HG02610 (cell line): Measurements from ENCODE around the gene ACBD6.
"Not testable (repeated sequence)": the region's sequence is repeated elsewhere in the genome, so short reads cannot be mapped to it uniquely, and the experiment has no call there.

Experiments used
- ATAC-seq: cut with Tn5 transposase; IDR thresholded peaks from one replicate; pipeline ENCODE4 v1.9.1; 2021; ENCODE audit warnings: mild to moderate bottlenecking, moderate library complexity; ENCODE audit not compliant: unreplicated experiment

The ACBD6 gene

GRCh38 chr1:180424848-180425457 is 77.4 kb downstream of the ACBD6 start:
- ATAC-seq = peak; percentile 45

- no peak for ATAC-seq
Observed at GRCh38 chr1:180421614-180422013, 80.8 kb downstream of the ACBD6 start.

DNA sequence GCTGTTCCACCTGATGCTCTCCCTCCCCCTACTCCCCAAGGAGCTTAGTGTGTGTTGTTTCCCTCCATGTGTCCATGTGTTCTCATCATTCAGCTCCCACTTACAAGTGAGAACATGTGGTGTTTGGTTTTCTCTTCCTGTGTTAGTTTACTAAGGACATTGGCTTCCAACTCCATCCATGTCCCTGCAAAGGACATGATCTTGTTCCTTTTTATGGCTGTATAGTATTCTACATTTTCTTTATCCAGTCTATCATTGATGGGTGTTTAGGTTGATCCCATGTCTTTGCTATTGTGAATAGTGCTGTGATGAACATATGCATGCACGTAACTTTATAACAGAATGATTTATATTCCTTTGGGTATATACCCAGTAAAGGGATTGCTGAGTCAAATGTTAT is 81.2 kb downstream of the ACBD6 start:
- not testable (repeated sequence) for ATAC-seq

GRCh38 chr1:180415985-180416633 is 86.3 kb downstream of the ACBD6 start:
- ATAC-seq = no peak

DNA sequence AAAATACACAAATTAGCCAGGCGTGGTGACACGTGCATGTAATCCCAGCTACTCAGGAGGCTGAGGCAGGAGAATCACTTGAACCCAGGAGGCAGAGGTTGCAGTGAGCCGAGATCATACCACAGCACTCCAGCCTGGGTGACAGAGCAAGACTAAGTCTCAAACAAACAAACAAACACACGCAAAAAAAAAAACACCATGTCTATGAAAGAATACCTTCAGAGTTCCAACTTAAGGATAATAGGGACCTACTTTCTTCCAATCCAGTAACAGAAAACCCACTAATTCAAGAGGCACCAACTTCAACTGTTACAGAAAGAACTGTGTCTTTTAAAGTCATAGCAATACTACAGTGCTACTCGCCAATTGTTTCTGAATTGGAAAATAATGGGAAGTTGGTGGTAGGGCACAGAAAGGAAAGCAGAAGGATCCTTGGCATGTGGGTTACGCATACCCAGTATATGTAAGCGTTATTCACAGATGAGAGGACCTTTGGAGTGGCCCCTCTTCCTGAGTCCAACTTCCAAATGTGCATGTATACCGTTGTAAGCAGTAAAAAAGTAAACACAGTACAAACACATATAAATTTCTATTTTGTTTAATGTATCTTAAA is 87.0 kb downstream of the ACBD6 start:
- no peak for ATAC-seq

DNA sequence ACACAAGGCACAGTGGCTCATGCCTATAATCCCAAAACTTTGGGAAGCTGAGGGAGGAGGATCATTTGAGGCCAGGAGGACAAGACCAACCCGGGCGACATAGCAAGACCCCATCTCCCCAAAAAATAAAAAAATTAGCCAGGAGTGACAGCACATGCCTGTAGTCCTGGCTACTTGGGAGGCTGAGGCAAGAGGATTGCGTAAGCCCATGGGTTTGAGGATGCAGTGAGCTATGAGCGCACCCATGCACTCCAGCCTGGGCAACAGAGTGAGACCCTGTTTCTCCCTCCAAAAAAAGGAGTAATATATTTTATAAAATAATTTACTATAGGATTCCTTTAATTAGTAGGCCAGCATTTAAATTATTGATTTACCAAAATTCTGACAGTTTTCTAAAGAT is 89.8 kb downstream of the ACBD6 start:
- no peak for ATAC-seq

- not testable (repeated sequence) for ATAC-seq
Observed at GRCh38 chr1:180408128-180408527, 94.2 kb downstream of the ACBD6 start.

- no peak for ATAC-seq
Observed at GRCh38 chr1:180407051-180407450, 95.3 kb downstream of the ACBD6 start.

DNA sequence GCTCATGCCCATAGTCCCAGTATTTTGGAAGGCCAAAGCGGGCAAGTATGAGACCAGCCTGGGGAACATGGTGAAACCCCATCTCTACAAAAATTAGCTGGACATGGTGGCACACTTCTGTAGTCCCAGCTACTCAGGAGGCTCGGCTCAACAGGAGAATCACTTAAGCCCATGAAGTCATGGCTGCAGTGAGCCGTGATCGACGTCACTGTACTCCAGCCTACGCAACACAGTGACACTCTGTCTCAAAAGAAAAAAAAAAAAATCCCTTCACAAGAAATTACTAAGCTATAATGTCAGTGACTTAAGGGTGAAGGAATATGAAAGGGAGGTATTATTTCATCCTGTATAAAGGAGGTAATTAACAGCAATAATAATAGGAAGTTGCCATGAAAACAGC is 99.8 kb downstream of the ACBD6 start:
- ATAC-seq = no peak

GRCh38 chr1:180402001-180402400 is 100.4 kb downstream of the ACBD6 start:
- ATAC-seq = no peak

DNA sequence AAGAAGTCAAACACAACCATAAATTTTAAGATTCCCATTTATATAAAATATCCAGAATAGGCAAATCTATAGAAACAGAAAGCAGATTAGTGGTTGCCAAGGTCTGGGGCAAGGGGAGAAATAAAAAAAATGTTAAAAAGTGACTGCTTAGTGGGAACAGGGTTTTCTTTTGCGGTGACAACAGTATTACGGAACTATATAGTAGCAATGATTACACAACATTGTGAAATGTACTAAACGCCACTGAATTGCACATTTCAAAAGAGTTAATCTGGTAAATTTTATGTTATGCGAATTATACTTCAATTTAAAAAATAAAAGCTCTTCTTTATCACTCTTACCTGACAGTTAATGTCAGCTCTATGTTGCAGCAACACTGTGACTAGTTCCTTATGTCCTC is 105.2 kb downstream of the ACBD6 start:
- ATAC-seq = no peak

DNA sequence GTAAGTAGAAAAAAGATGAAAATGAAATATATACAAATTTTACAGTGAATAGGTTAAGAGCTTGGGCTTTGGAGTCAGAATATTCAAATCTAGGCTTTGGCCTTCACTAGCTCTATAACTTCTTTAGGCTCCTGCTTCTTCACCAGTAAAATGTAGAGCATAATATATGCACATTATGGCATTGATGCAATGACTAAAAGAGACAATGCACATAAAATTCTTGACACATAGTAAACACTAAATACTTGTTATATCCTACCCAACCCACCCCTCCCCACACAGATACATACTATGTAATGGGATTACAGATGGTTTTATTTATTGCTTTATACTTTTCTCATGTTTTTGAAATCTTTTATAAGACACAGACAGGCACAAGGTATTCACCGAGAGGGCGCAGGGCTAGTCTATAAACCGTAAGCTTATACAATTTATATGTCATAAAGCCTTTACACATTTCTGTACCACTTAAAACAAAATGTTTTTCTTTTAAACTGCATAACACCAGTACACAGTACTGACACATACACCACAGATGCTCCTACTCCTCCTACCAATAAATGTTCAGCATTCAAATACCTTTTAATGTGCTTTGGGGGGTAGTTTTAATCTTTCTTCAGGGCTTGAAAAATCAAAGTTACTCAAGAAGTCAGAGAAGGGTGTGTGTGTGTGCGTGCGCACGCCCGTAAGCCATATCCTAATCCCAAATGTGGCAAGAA is 109.8 kb downstream of the ACBD6 start:
- no peak for ATAC-seq

- no peak for ATAC-seq
Observed at GRCh38 chr1:180392020-180392419, 110.4 kb downstream of the ACBD6 start.

GRCh38 chr1:180387413-180387812 is 115.0 kb downstream of the ACBD6 start:
- no peak for ATAC-seq

- ATAC-seq = no peak
Observed at GRCh38 chr1:180386745-180387367, 115.5 kb downstream of the ACBD6 start.

DNA sequence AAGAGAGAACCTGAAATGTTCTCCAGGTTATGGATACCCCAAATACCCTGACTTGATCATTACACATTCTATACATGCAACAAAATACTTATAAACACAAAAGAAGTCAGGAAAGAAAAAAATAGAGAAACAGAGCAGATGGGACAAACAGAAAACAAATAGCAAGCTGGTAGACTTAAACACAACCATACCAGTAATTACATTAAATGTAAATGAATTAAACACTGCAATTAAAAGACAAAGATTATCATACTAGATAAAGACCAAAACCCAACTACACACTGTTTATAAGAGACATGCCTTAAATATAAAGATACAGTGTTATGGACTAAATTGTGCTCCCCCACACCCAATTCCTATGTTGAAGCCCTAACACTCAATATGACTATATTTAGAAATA is 117.2 kb downstream of the ACBD6 start:
- ATAC-seq = no peak

GRCh38 chr1:180384286-180385005 is 117.9 kb downstream of the ACBD6 start:
- ATAC-seq = no peak

DNA sequence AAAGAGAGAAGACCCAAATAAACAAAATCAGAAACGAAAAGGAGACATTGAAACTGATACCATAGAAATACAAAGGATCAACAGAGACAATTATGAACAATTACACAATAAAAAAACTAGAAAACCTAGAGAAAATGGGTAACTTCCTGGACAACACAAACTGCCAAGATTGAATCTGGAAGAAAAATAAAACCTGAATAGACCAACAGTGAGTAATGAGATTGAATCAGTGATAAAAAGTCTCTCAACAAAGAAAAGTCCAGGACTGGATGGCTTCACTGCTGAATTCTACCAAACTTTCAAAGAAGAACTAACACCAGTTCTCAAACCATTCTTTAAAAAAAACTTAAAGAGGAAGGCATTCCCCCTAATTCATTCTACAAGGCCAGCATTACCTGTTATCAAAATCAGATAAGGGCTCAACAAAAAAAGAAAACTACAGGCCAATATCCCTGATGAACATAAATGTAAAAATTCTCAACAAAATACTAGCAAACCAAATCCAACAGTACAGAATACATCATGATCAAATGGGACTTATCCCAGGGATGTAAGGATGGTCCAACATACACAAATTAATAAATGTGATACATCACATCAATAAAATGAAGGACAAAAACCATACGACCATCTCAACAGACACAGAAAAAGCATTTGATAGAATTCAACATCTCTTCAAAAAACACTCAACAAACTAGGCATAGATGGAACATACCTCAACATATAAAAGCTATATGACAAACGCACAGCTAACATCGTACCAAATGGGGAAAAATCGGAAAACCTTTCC is 119.9 kb downstream of the ACBD6 start:
- no peak for ATAC-seq

- no peak for ATAC-seq
Observed at GRCh38 chr1:180381184-180381580, 121.2 kb downstream of the ACBD6 start.
